ENCODE results near the gene WDR33.
A peak's percentile ranks its signal among the peaks of the same experiment; 100 is the strongest.
"Not testable (repeated sequence)": the region's sequence is repeated elsewhere in the genome, so short reads cannot be mapped to it uniquely, and the experiment has no call there.

The WDR33 gene

DNA sequence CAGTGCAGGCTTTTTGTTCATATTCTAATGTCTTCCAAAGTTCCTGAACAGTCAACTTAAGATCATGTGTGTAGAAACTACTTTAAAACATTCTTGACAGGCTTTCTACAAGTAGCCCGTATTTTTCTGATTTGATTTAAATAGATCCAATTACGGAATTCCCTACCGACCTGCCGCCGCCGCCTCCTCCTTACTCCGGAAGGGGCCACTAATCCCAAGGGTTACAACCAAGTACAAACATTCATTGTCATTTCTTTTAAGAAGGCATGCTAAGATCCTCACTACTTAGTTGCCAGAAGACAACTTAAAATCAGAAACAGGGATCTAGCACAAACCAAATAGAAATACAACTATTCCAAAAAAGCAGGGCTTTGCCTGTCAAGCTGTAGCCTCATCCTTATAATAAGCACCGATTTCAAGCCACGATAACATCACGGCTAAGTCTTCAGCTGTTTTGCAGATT lies 784 bp downstream of the WDR33 start:
- no peak for DNase-seq (ENCODE audit: low read depth)
- peak overlapping the region; percentile 94 for H3K4me3 ChIP-seq (ENCODE audit: low read depth, low read length)
- TF ChIP-seq, protein P1, sequence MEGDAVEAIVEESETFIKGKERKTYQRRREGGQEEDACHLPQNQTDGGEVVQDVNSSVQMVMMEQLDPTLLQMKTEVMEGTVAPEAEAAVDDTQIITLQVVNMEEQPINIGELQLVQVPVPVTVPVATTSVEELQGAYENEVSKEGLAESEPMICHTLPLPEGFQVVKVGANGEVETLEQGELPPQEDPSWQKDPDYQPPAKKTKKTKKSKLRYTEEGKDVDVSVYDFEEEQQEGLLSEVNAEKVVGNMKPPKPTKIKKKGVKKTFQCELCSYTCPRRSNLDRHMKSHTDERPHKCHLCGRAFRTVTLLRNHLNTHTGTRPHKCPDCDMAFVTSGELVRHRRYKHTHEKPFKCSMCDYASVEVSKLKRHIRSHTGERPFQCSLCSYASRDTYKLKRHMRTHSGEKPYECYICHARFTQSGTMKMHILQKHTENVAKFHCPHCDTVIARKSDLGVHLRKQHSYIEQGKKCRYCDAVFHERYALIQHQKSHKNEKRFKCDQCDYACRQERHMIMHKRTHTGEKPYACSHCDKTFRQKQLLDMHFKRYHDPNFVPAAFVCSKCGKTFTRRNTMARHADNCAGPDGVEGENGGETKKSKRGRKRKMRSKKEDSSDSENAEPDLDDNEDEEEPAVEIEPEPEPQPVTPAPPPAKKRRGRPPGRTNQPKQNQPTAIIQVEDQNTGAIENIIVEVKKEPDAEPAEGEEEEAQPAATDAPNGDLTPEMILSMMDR (IDR thresholded peaks at IDR 0.05; ENCODE audit: low read depth, low read length, missing control alignments), result no peak

DNA sequence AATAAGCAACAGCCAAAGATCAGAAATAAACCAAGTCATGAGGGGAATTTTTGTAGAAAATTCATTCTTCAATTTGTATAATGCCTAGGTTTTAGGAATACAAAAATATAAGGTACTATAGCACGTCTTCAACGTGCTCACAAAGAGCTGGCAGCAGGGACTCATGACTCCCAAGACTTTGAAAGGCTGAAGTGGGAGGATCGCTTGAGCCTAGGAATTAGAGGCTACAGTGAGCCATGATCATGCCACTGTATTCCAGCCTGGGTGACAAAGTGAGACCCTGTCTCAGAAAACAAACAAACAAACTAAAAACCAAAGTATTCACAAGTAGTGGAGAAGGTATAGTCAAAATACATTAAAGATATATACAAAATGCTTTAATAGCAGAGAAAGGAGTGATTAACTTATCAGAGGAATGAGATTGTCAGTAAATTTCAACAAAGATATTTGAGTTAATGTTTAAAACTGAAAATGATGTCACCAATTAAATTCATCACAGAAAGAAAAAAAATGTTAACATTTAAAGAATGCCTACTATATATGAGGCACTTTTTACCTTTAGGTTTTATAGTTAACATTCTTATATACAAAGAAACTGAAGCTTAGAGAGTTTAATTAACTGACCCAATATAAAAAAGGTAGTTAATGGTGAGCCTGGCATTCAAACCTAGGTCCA lies 3.2 kb downstream of the WDR33 start:
- TF ChIP-seq, protein P1 (IDR thresholded peaks at IDR 0.05; ENCODE audit: low read depth, low read length, missing control alignments), result no peak
- H3K4me3 ChIP-seq (ENCODE audit: low read depth, low read length), result no peak overlapping the region
- DNase-seq (ENCODE audit: low read depth), result no peak

DNA sequence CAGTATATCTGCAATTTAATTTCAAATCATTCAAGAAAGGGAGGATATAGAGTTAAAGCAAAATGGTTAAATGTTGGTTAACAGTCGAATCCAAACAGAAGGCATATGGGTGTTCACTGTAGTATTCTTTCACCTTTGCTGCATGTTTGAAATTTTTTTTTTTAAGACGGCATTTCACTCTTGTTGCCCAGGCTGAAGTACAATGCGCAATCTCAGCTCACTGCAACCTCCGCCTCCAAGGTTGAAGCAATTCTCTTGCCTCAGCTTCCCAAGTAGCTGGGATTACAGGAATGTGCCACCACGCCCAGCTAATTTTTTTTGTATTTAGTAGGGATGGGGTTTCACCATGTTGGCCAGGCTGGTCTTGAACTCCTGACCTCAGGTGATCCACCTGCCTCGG lies 4.1 kb downstream of the WDR33 start:
- H3K4me3 ChIP-seq (ENCODE audit: low read depth, low read length); DNase-seq (ENCODE audit: low read depth): not testable (repeated sequence)

DNA sequence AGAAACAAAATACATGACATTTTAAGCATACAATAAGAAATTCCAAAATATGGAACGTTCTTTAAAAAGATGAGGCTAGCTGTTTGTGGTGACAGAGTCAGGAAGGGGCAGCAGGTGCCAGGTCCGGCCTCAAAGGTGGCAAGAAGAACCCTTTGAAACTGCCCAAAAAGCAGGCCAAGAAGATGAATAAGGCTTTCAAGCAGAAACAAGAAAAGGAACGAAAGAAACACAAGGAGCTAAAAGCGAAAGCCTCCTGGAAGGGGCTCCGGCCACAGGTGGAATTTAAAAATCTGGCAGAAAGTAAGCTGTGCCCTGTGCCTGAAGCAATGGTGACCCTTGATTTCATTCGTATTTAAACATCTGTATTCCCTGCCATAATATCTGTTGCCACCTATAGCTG lies 5.5 kb downstream of the WDR33 start:
- TF ChIP-seq, protein P1 (IDR thresholded peaks at IDR 0.05; ENCODE audit: low read depth, low read length, missing control alignments), result no peak
- DNase-seq (ENCODE audit: low read depth), result no peak
- H3K4me3 ChIP-seq (ENCODE audit: low read depth, low read length), result no peak overlapping the region

DNA sequence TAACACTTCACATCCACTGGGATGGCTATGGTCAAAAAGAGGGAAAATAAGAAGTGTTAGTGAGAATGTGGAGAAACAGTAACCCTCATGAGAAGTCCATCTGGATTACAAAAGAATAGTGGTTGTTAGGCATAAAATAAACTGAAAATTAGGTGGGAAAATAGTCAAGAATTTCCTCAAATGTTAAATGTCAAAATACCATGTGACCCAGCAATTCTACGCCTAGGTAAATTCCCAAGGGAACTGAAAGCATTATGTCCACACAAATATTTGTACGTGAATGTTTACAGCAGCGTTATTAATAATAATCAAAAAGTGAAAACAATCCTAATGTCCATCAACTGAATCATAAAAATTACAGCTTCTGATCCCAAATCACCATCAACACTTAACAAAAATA lies 11.0 kb downstream of the WDR33 start:
- TF ChIP-seq, protein P1 (IDR thresholded peaks at IDR 0.05; ENCODE audit: low read depth, low read length, missing control alignments), result no peak
- DNase-seq (ENCODE audit: low read depth), result no peak

DNA sequence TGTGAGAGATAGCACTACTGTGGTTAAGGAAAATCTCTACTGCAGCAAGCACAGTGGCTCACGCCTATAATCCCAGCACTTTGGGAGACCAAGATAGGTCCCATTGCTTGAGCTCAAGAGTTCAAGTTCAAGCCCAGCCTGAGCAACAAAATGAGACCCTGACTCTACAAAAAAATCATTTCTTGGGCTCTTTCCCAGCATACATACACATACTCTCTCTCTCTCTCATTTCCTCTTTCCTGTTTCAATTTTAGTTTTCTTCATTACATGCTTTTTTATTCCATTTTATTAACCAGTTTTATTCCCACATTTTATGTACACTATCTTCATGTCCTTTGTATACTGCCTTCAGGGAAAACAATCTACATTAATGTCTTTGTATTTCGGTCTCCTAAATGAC lies 14.6 kb downstream of the WDR33 start:
- H3K4me3 ChIP-seq (ENCODE audit: low read depth, low read length), result no peak overlapping the region
- TF ChIP-seq, protein P1 (IDR thresholded peaks at IDR 0.05; ENCODE audit: low read depth, low read length, missing control alignments), result no peak
- DNase-seq (ENCODE audit: low read depth), result no peak

More for the DNA sequence above, 11.0 kb downstream of the WDR33 start:
- H3K4me3 ChIP-seq (ENCODE audit: low read depth, low read length), result no peak overlapping the region

DNA sequence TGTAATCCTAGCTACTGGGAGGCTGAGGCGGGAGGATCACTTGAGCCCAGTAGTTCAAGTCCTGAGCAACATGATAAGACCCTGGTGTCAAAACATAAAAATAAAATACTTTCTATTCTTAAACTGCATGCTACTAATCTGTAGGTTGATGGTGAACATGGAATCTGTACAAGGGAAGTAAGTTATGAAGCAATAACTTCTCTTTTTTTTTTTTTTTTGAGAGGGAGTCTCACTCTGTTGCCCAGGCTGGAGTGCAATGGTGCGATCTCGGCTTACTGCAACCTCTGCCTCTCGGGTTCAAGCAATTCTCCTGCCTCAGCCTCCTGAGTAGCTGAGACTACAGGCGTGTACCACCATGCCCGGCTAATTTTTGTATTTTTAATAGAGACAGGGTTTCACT lies 16.1 kb downstream of the WDR33 start:
- not testable (repeated sequence) for DNase-seq (ENCODE audit: low read depth); H3K4me3 ChIP-seq (ENCODE audit: low read depth, low read length)

DNA sequence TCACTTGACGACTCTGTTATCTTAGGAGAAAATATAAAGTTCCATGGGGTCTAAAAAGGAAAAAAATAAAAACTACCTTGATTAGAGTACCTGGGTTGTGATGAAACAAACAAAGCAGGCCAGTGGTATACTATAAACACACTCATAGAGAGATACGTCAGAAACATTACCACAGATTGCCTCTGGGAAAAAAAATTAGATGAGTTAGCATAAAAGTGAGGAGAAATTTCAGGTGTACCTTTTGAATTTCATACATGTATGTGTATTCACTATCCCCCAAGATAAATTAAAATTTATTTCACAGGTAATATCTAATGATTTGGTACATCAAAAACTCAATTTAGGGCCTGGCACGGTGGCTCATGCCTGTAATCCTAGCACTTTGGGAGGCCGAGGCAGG lies 18.2 kb downstream of the WDR33 start:
- TF ChIP-seq, protein P1 (IDR thresholded peaks at IDR 0.05; ENCODE audit: low read depth, low read length, missing control alignments), result no peak
- DNase-seq (ENCODE audit: low read depth), result no peak
- H3K4me3 ChIP-seq (ENCODE audit: low read depth, low read length), result no peak overlapping the region

All from GM12864 (cell line).